Omental fat pad (tissue), 4 donors: ENCODE data around the gene CDYL. TPM values are rescaled to one million over a fixed set of nuclear protein-coding genes. Genes with fewer than 3 reads are reported as not detected.

Experiments used
- ATAC-seq: fragments of 150-250 bp; one replicate; pipeline ENCODE4 v1.9.1; 2016; ENCODE audit warnings: mild to moderate bottlenecking, moderate library complexity; ENCODE audit not compliant: low FRiP score
- DNase-seq: peaks from one replicate; pipeline ENCODE4 v3.0.0-alpha.2; 2019; ENCODE audit warnings: low spot score
- CTCF ChIP-seq, 3 donors: fragments of 450-650 bp; IDR thresholded peaks; one replicate each; pipeline ENCODE4 v1.5.1; 2016 to 2017; ENCODE audit warnings: antibody characterized with exemption in 3 of 3, mild to moderate bottlenecking in 3 of 3, moderate library complexity in 2 of 3
- total RNA-seq, 4 donors: library from RNA; depleted of rRNA; stranded (reverse); fragments of >200 nt; gene quantifications; one replicate each; pipeline ENCODE4 v1.1.0, GENCODE V29; 2016

The CDYL gene
- total RNA-seq, 4 donors from 2014 or later: 32.2 to 34.5 (median 33.0) TPM

- DNase-seq: no peak
- ATAC-seq: no peak
- no peak for TF ChIP-seq CTCF (IDR thresholded peaks at IDR 0.05)
Observed at GRCh38 chr6:4972438-4972837, 196.2 kb downstream of the CDYL start.

GRCh38 chr6:4973415-4973814, 197.2 kb downstream of the CDYL start:
- DNase-seq (no peak), ATAC-seq (no peak)
- no peak for TF ChIP-seq CTCF (IDR thresholded peaks at IDR 0.05)

GRCh38 chr6:4973982-4974745, 198.0 kb downstream of the CDYL start:
- TF ChIP-seq CTCF (IDR thresholded peaks at IDR 0.05): no peak
- DNase-seq (no peak), ATAC-seq (peak; percentile 67)

DNA sequence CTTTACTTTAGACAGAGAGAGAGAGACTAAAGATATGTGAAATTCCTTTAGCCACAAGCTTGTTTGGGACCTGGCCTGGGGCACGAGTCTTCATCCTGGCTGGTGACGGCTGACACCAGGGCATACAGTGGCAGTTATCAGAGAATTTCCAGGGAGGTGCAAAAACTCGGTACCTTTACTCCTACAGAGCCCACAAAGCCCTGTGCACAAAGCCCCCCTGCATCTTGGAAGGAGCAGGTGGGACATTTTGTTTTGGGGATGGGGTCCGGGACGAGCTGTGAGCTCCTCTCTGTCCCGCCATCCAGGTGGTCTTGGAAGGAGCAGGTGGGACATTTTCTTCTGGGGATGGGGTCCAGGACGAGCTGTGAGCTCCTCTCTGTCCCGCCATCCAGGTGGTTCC, 198.8 kb downstream of the CDYL start:
- no peak for ATAC-seq
- DNase-seq: no peak
- no peak for TF ChIP-seq CTCF (IDR thresholded peaks at IDR 0.05)

GRCh38 chr6:4975506-4975905, 199.3 kb downstream of the CDYL start:
- TF ChIP-seq CTCF (IDR thresholded peaks at IDR 0.05): no peak
- no peak for DNase-seq
- no peak for ATAC-seq

DNA sequence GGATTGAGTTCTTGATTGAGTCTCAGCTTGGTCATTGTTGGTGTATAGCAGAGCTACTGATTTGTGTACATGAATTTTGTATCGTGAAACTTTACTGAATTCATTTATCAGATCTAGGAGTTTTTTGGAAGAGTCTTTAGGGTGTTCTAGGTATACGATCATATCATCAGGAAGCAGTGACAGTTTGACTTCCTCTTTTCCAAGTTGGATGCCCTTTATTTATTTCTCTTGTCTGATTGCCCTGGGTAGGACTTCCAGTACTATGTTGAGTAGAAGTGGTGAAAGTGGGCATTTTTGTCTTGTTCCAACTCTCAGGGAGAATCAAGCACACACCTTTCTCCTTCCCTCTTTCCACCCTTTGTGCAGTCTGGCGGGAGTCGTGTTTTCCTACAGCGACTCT, 201.3 kb downstream of the CDYL start:
- DNase-seq: no peak
- no peak for TF ChIP-seq CTCF (IDR thresholded peaks at IDR 0.05)

GRCh38 chr6:4979426-4979825, 203.2 kb downstream of the CDYL start:
- DNase-seq (no peak), ATAC-seq (no peak)
- no peak for TF ChIP-seq CTCF (IDR thresholded peaks at IDR 0.05)

More for the DNA sequence above, 201.3 kb downstream of the CDYL start:
- ATAC-seq: no peak
